ENCODE results near the gene PTPRK. TPM values are rescaled to one million over a fixed set of nuclear protein-coding genes. Genes with fewer than 3 reads are reported as not detected.

Gene PTPRK
- total RNA-seq, 1 experiment from 2014 or later, result 34.2 TPM

GRCh38 chr6:128149796-128150195 lies 370.6 kb downstream of the PTPRK start:
- H3K27me3 ChIP-seq (ENCODE audit: insufficient read depth, low read length), result no peaks in the 10 kb centered on the region
- no peak for ATAC-seq
- ChIA-PET CTCF (no interaction called here), RAD21 (ENCODE audit: low non-redundant PET in 1 of 2, low total read pairs in 2 of 2, uncharacterized antibody in 2 of 2, unreplicated experiment in 2 of 2) (no interaction called here), POLR2A (no interaction called here)
- no peaks in the 10 kb centered on the region for H3K9me3 ChIP-seq (ENCODE audit: control insufficient read depth in 1 of 2, insufficient read depth in 1 of 2, low read depth in 1 of 2, low read length in 2 of 2)
- no peak overlapping the region for H3K4me3 ChIP-seq (replicated peaks in 1 of 2; ENCODE audit: low read depth in 1 of 2, low read length in 2 of 2)
- no TSS peak for BruUV-seq (replicated peaks)
- no peak overlapping the region for H3K9ac ChIP-seq (ENCODE audit: low read length)
- H4K20me1 ChIP-seq (ENCODE audit: insufficient read depth), result no peaks in the 10 kb centered on the region
- no peak for DNase-seq (ENCODE audit: low read depth, low spot score)
- H3K79me2 ChIP-seq (ENCODE audit: insufficient read depth, low read length), result no peaks in the 10 kb centered on the region
- no peaks in the 10 kb centered on the region for H3K4me1 ChIP-seq (ENCODE audit: control insufficient read depth in 1 of 2, insufficient read depth in 2 of 2, low read length in 2 of 2)
- intact Hi-C loops (cut with micrococcal nuclease), result no loop called here
- H2AFZ ChIP-seq (ENCODE audit: low read depth, low read length, poor library complexity, severe bottlenecking), result no peak overlapping the region
- no peak overlapping the region for H3K4me2 ChIP-seq (ENCODE audit: low read length)
- no peaks in the 10 kb centered on the region for H3K36me3 ChIP-seq (ENCODE audit: control insufficient read depth in 1 of 2, insufficient read depth in 2 of 2, low read length in 2 of 2)
- no peak overlapping the region for H3K27ac ChIP-seq (ENCODE audit: low read depth, low read length)
- TF ChIP-seq ZNF274 (IDR thresholded peaks at IDR 0.05; ENCODE audit: low read depth, low read length), result no peak
- no peaks in the 10 kb centered on the region for H3K9me2 ChIP-seq (ENCODE audit: insufficient read depth)

DNA sequence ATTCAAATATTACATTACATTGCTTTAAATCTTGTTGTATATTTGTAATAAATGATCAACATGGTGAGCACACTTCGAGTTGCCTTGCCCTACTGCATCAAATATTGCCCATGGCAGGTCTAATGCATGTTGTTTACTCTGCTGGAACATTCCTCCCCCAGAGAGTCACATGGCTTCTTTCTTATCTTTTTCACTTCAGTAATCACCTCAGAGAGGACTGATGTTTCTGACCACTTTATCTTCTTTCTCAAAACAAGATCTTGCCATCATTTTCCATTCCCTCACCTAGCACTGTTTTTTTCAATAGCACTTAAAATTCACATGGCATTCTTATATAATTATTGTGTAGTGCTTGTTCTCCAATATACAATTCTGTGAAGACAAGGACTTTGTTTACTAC lies 376.1 kb downstream of the PTPRK start:
- no TSS peak for BruUV-seq (replicated peaks)
- Histone ChIP-seq H3K9me2 (ENCODE audit: insufficient read depth) (no peaks in the 10 kb centered on the region), H3K36me3 (ENCODE audit: control insufficient read depth in 1 of 2, insufficient read depth in 2 of 2, low read length in 2 of 2) (no peaks in the 10 kb centered on the region), H2AFZ (ENCODE audit: low read depth, low read length, poor library complexity, severe bottlenecking) (no peak overlapping the region), H3K27ac (ENCODE audit: low read depth, low read length) (no peak overlapping the region), H4K20me1 (ENCODE audit: insufficient read depth) (no peaks in the 10 kb centered on the region), H3K79me2 (ENCODE audit: insufficient read depth, low read length) (no peaks in the 10 kb centered on the region), H3K4me3 (replicated peaks in 1 of 2; ENCODE audit: low read depth in 1 of 2, low read length in 2 of 2) (no peak overlapping the region), H3K4me2 (ENCODE audit: low read length) (no peak overlapping the region), H3K9me3 (ENCODE audit: control insufficient read depth in 1 of 2, insufficient read depth in 1 of 2, low read depth in 1 of 2, low read length in 2 of 2) (no peaks in the 10 kb centered on the region), H3K4me1 (ENCODE audit: control insufficient read depth in 1 of 2, insufficient read depth in 2 of 2, low read length in 2 of 2) (no peaks in the 10 kb centered on the region), H3K9ac (ENCODE audit: low read length) (no peak overlapping the region), H3K27me3 (ENCODE audit: insufficient read depth, low read length) (no peaks in the 10 kb centered on the region)
- POLR2A ChIA-PET, result no interaction called here
- RAD21 ChIA-PET (ENCODE audit: low non-redundant PET in 1 of 2, low total read pairs in 2 of 2, uncharacterized antibody in 2 of 2, unreplicated experiment in 2 of 2), result no interaction called here
- no peak for DNase-seq (ENCODE audit: low read depth, low spot score)
- CTCF ChIA-PET, result no interaction called here
- no peak for TF ChIP-seq ATF3 (IDR thresholded peaks at IDR 0.05)
- TF ChIP-seq SRF (IDR thresholded peaks at IDR 0.05; ENCODE audit: low read depth), result no peak
- no peak for TF ChIP-seq YY1 (IDR thresholded peaks at IDR 0.05; ENCODE audit: extremely low read depth, insufficient replicate concordance, low read depth, low read length)
- no peak for TF ChIP-seq TCF7L2 (IDR thresholded peaks at IDR 0.05; ENCODE audit: borderline replicate concordance, extremely low read depth, insufficient read depth, insufficient read length)
- TF ChIP-seq ZFX (IDR thresholded peaks at IDR 0.05), result no peak
- TF ChIP-seq POLR2A (IDR thresholded peaks at IDR 0.05; ENCODE audit: borderline replicate concordance, extremely low read depth, insufficient read depth, insufficient read length), result no peak
- TF ChIP-seq EGR1 (IDR thresholded peaks at IDR 0.05; ENCODE audit: low read depth), result no peak
- TF ChIP-seq SP1 (IDR thresholded peaks at IDR 0.05; ENCODE audit: low read depth), result no peak
- no peak for TF ChIP-seq FOSL1 (IDR thresholded peaks at IDR 0.05; ENCODE audit: low read depth)
- TF ChIP-seq POLR2AphosphoS5 (IDR thresholded peaks at IDR 0.05; ENCODE audit: low read depth, low read length), result no peak
- TF ChIP-seq SIN3A (IDR thresholded peaks at IDR 0.05; ENCODE audit: low read depth), result no peak
- no peak for TF ChIP-seq RAD21 (IDR thresholded peaks at IDR 0.05; ENCODE audit: low read depth)
- no peak for ATAC-seq
- intact Hi-C loops (cut with micrococcal nuclease), result no loop called here
